Measurements from ENCODE around the gene ZNHIT3. TPM values are rescaled to one million over a fixed set of nuclear protein-coding genes. Genes with fewer than 3 reads are reported as not detected.
A peak's percentile ranks its signal among the peaks of the same experiment; 100 is the strongest.

ZNHIT3 gene
- total RNA-seq, 4 donors from 2014 or later: 29.6 to 56.7 (median 35.2) TPM

DNA sequence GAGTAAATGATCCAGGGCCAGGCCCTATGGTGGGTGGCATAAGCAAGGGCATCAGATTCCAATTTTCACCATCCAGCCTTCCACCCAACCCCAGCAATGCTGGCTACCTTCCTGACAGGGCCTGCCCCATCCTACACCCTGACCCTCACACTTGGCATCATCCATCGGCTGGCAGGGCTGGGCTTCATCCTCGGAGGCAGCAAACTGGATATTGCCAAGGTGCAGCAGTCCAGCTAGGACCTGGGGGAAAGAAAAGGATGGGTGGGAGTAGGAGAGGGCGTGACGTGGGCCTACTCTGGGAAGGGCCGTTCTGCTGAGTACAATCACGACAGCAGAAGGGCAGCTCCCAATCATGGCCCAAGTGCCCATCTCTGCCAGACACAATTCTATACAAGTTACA, 24.7 kb downstream of the ZNHIT3 start:
- 80 to 91% methylated on average over 6 of the region's 6 CpGs for WGBS, 2 donors
- DNase-seq (ENCODE audit: low spot score in 2 of 2): peak in 1 of 2 donors; percentile 78
- intact Hi-C loops (cut with DNase I; ENCODE audit: low total_unique reads): no loop called here
- TF ChIP-seq, protein P1, sequence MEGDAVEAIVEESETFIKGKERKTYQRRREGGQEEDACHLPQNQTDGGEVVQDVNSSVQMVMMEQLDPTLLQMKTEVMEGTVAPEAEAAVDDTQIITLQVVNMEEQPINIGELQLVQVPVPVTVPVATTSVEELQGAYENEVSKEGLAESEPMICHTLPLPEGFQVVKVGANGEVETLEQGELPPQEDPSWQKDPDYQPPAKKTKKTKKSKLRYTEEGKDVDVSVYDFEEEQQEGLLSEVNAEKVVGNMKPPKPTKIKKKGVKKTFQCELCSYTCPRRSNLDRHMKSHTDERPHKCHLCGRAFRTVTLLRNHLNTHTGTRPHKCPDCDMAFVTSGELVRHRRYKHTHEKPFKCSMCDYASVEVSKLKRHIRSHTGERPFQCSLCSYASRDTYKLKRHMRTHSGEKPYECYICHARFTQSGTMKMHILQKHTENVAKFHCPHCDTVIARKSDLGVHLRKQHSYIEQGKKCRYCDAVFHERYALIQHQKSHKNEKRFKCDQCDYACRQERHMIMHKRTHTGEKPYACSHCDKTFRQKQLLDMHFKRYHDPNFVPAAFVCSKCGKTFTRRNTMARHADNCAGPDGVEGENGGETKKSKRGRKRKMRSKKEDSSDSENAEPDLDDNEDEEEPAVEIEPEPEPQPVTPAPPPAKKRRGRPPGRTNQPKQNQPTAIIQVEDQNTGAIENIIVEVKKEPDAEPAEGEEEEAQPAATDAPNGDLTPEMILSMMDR (IDR thresholded peaks at IDR 0.05): no peak
- no peak for TF ChIP-seq POLR2A (IDR thresholded peaks at IDR 0.05)
- no peak overlapping the region for H3K4me3 ChIP-seq (ENCODE audit: low read depth, poor library complexity, severe bottlenecking)

DNA sequence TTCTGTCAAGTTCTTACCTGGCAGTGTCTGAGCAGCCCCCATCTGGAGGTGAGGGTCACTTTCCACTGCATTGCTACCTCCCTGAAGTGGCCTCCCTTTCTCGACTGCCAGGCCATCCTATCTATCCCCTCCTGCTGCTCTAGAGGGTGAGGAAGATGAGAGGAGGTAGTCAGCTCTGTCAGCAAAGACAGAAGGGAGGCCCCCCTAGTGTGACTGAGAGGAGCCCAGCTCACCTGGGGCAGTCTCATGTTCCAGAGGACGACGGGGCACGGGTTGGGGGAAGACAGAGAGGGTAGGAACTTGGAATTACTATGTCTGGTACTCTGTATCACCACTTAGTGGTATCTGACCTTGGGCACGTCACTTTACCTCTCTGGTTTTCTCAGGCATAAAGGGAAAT, 26.2 kb downstream of the ZNHIT3 start:
- H3K4me3 ChIP-seq (ENCODE audit: low read depth, poor library complexity, severe bottlenecking): no peak overlapping the region
- DNase-seq (ENCODE audit: low spot score in 2 of 2): peak in 1 of 2 donors; percentile 64
- 90 to 96% methylated on average over 5 of the region's 5 CpGs for WGBS, 2 donors
- no peak for TF ChIP-seq POLR2A (IDR thresholded peaks at IDR 0.05)
- TF ChIP-seq, protein P1 (IDR thresholded peaks at IDR 0.05): no peak
- intact Hi-C loops (cut with DNase I; ENCODE audit: low total_unique reads): no loop called here

DNA sequence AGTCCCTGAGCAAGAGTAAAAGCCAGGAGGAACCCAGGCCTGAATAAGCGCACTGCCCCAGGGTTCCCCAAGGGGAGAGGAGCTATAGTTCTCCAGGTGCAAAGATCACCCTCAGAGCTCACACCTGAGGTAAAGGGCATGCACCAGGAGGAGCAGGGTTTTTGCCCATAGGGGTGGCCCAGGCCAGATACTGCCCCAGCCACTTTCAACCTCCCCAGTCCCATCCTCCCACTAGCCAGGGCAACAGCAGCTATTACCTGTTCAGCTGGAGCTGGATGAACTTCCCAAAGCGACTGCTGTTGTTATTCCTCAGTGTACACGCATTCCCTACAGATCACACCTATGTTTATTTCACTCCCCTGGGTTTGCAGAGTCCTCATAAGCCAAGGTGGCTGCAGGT, 28.4 kb downstream of the ZNHIT3 start:
- TF ChIP-seq POLR2A (IDR thresholded peaks at IDR 0.05): no peak
- TF ChIP-seq, protein P1 (IDR thresholded peaks at IDR 0.05): no peak
- WGBS, 2 donors: 88 to 100% methylated on average over 3 of the region's 3 CpGs
- intact Hi-C loops (cut with DNase I; ENCODE audit: low total_unique reads): no loop called here
- H3K4me3 ChIP-seq (ENCODE audit: low read depth, poor library complexity, severe bottlenecking): no peak overlapping the region
- DNase-seq (ENCODE audit: low spot score in 2 of 2): peak in 1 of 2 donors; percentile 54

DNA sequence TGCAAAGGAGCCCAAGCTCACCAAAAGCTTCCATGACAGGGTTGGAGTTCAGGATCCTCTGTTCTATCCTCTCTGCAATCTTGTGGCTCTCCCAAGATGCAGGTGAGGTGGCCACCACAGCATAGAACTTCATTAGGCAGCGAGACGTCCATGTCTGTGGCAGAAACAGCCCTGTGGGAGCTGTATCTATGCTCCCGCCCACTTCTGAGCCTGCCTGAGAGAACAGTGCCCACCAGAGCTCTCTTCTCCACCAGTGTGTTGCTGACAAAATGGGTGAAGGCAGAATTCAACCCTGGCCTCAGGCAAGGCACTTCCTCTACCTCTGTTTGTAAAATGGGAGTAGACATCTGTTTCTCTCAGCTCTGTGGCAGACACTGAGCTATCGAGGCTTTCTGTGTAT, 29.4 kb downstream of the ZNHIT3 start:
- intact Hi-C loops (cut with DNase I; ENCODE audit: low total_unique reads): no loop called here

DNA sequence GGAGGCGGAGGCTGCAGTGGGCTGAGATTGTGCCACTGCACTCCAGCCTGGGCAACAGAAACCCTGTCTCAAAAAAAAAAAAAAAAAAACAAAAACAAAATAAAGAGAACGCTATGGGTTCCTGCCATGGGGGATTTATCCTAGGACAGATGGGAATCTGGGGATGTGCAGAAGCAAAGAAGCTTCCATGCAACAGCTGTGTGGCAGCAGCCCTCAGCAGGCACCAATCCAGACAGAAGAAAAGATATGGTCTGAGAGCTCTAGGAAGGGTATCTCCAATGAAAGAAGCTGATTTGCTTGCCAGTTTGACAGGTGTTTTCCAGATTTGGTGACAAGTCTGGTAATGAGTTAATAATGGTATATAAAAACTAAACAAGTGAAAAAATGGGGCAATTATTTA, 36.6 kb downstream of the ZNHIT3 start:
- TF ChIP-seq, protein P1 (IDR thresholded peaks at IDR 0.05): no peak
- TF ChIP-seq POLR2A (IDR thresholded peaks at IDR 0.05): no peak
- intact Hi-C loops (cut with DNase I; ENCODE audit: low total_unique reads): no loop called here
- H3K4me3 ChIP-seq (ENCODE audit: low read depth, poor library complexity, severe bottlenecking): no peak overlapping the region
- DNase-seq (ENCODE audit: low spot score in 2 of 2): peak in 1 of 2 donors; percentile 17
- 82 to 86% methylated on average over 2 of the region's 2 CpGs for WGBS, 2 donors

More for the DNA sequence above, 29.4 kb downstream of the ZNHIT3 start:
- H3K4me3 ChIP-seq (ENCODE audit: low read depth, poor library complexity, severe bottlenecking): no peak overlapping the region
- DNase-seq (ENCODE audit: low spot score in 2 of 2): peak in 1 of 2 donors; percentile 69
- TF ChIP-seq POLR2A (IDR thresholded peaks at IDR 0.05): no peak
- TF ChIP-seq, protein P1 (IDR thresholded peaks at IDR 0.05): no peak
- WGBS, 2 donors: 96% methylated on average over 4 of the region's 4 CpGs

DNA sequence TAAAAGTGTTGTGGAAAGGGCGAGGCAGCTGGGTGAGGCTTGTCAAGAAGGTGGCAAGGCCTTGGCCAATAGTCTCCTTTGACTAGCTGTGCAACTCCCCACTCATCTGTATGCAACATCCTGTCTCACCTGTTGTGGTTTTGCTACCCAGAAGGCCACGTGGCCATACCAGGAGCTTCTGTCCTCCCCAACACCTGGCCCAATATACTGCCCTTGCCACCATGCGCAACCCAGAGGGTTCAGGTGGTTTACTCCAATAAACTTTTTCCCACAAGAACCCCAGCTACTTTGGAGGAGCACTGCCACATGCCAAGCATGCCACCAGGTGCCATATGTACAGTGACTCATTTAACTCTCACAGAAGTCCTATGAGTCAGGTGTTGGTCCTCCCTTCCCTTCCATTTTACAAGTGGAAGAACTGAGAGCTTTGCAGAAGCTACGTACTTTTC, 38.0 kb downstream of the ZNHIT3 start:
- intact Hi-C loops (cut with DNase I; ENCODE audit: low total_unique reads): no loop called here
- no peak for TF ChIP-seq POLR2A (IDR thresholded peaks at IDR 0.05)
- TF ChIP-seq, protein P1 (IDR thresholded peaks at IDR 0.05): no peak
- DNase-seq (ENCODE audit: low spot score in 2 of 2): peak in 1 of 2 donors; percentile 56
- H3K4me3 ChIP-seq (ENCODE audit: low read depth, poor library complexity, severe bottlenecking): no peak overlapping the region
- 86 to 93% methylated on average over 4 of the region's 4 CpGs for WGBS, 2 donors

Data from lower leg skin (tissue), 4 donors.